Activated CD8-positive, alpha-beta T cell treated with anti-CD3 and anti-CD28 coated beads for 36 hours (primary cell): ENCODE results near the gene FANCC. TPM values are rescaled to one million over a fixed set of nuclear protein-coding genes. Genes with fewer than 3 reads are reported as not detected.

ENCODE experiments used
- ATAC-seq: fragments of 200-7000 bp; cut with Tn5 transposase; one replicate; pipeline ENCODE4 v1.10.0; 2021; ENCODE audit warnings: mild to moderate bottlenecking, moderate library complexity
- CTCF ChIA-PET: fragments of 350-600 bp; sonication (Branson Sonifier 250); formaldehyde crosslinking; loops from one replicate; lab custom pipeline; 2021; ENCODE audit warnings: antibody characterized with exemption; lab: Charles Lee
- POLR2A ChIA-PET: fragments of 350-600 bp; sonication (Branson Sonifier 250); formaldehyde crosslinking; loops from one replicate; lab custom pipeline; 2021; ENCODE audit warnings: antibody characterized with exemption; lab: Charles Lee
- DNase-seq: peaks from one replicate; pipeline ENCODE4 v3.0.0-alpha.2; 2020
- H3K27ac Mint-ChIP-seq: one replicate; pipeline ENCODE4 v1.8.0; 2021; ENCODE audit warnings: mild to moderate bottlenecking, mixed read lengths
- H3K27me3 Mint-ChIP-seq: one replicate; pipeline ENCODE4 v1.8.0; 2021; ENCODE audit warnings: mixed read lengths
- H3K36me3 Mint-ChIP-seq: one replicate; pipeline ENCODE4 v1.8.0; 2021; ENCODE audit warnings: low read depth, mixed read lengths
- H3K4me1 Mint-ChIP-seq: one replicate; pipeline ENCODE4 v1.8.0; 2021; ENCODE audit warnings: low read depth, mixed read lengths
- H3K4me3 Mint-ChIP-seq: one replicate; pipeline ENCODE4 v1.8.0; 2021; ENCODE audit warnings: mild to moderate bottlenecking, moderate library complexity, mixed read lengths
- H3K9me3 Mint-ChIP-seq: one replicate; pipeline ENCODE4 v1.8.0; 2021; ENCODE audit warnings: mixed read lengths
- CTCF ChIP-seq: fragments of 200-600 bp; IDR thresholded peaks from one replicate; pipeline ENCODE4 v1.8.0; 2022; ENCODE audit warnings: antibody characterized with exemption, mild to moderate bottlenecking
- intact Hi-C: fragments of 100-400 bp; cut with micrococcal nuclease; formaldehyde crosslinking; loops from one replicate; pipeline ENCODE4 v1.10.0; 2022
- total RNA-seq, 2 experiments: library from RNA; stranded (reverse); gene quantifications; one replicate each; pipeline ENCODE4 v1.2.3, GENCODE V29; 2021

Gene FANCC
- total RNA-seq, 2 experiments from 2014 or later, result 11.5 to 12.4 TPM

DNA sequence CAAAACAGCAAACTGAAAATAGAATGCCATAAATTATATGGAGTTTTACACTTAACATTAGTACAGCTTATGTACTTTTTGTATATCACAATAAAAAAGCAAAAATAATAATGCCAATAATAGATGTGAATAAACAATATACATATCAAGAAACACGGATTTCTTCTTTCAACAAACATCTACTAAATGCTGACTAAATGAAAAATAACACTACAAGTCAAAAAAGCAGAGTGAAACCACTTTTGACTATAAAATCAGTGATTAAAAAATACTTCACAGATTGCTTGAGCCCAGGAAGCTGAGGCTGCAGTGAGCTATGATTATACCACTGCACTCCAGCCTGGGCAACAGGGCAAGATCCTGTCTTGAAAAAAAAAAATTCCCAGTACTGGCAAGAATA lies 32.2 kb downstream of the FANCC start:
- peaks cover 13% of the 10 kb centered on the region for H3K9me3 Mint-ChIP-seq
- no peak for DNase-seq
- intact Hi-C loops, result no loop called here
- no peak overlapping the region for H3K27ac Mint-ChIP-seq
- ChIA-PET CTCF (no interaction called here), POLR2A (no interaction called here)
- H3K36me3 Mint-ChIP-seq, result peaks cover 6% of the 10 kb centered on the region
- no peak overlapping the region for H3K4me3 Mint-ChIP-seq
- TF ChIP-seq CTCF, result no peak
- peaks cover 2% of the 10 kb centered on the region for H3K4me1 Mint-ChIP-seq
- H3K27me3 Mint-ChIP-seq, result no peaks in the 10 kb centered on the region
- ATAC-seq, result no peak

DNA sequence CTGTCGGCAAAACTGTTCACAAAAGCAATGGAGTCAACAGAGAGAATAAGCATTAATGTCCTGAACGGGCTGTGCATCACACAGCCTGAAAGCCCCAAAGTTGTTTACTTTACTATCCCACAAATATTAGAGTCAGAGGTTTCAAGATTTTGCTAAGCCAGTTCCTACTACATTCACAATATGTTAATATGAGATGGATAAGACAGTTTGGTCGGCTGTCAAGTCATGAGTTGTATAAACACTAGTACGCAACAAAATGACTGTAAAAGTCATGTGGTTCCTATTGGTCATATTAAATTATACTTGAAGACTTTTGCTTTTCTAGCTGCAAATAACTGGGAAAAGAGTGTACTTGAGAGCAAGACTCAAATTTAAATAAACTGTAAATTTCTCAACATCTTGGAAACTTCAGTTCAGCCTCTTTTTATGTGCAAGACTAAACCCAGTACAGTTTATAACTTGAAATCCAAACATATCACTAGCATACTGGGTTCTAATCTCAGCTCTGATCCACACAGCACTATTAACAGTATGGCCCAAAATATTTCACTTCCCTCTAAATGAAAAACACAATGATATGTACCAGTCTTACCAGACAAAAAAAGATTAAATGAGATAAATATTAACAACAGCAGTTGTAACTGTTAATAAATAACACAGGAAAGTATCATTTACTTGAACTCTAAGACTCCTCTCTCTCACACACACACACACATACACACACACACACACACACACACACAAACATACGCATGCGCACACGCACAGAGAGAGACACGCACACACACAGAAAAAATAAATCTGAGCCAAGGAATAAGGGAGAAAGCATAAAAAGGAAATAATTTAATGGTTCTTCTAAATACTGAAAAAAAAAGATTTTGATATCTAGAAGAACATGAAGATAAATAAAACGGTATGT lies 33.1 kb downstream of the FANCC start:
- ATAC-seq, result no peak
- no peaks in the 10 kb centered on the region for H3K27me3 Mint-ChIP-seq
- no peak for DNase-seq
- CTCF ChIA-PET, result interaction anchor here (1.0 kb wide), 1 partner anchor 94 kb away, joined by 5 read pairs; no protein-coding TSS in a partner anchor
- POLR2A ChIA-PET, result no interaction called here
- TF ChIP-seq CTCF, result no peak
- peaks cover 15% of the 10 kb centered on the region for H3K9me3 Mint-ChIP-seq
- H3K4me3 Mint-ChIP-seq, result no peak overlapping the region
- H3K36me3 Mint-ChIP-seq, result peaks cover 6% of the 10 kb centered on the region
- H3K4me1 Mint-ChIP-seq, result peaks cover 2% of the 10 kb centered on the region
- intact Hi-C loops, result no loop called here
- no peak overlapping the region for H3K27ac Mint-ChIP-seq

GRCh38 chr9:95283673-95284072 lies 33.8 kb downstream of the FANCC start:
- peaks cover 2% of the 10 kb centered on the region for H3K4me1 Mint-ChIP-seq
- no peak overlapping the region for H3K4me3 Mint-ChIP-seq
- H3K27ac Mint-ChIP-seq, result no peak overlapping the region
- no peak for TF ChIP-seq CTCF
- H3K36me3 Mint-ChIP-seq, result peaks cover 6% of the 10 kb centered on the region
- ATAC-seq (no peak), DNase-seq (no peak)
- intact Hi-C loops, result no loop called here
- H3K9me3 Mint-ChIP-seq, result peaks cover 15% of the 10 kb centered on the region
- ChIA-PET POLR2A (no interaction called here), CTCF (interaction anchor here (1.0 kb wide), 1 partner anchor 94 kb away, joined by 5 read pairs; no protein-coding TSS in a partner anchor)
- H3K27me3 Mint-ChIP-seq, result no peaks in the 10 kb centered on the region

DNA sequence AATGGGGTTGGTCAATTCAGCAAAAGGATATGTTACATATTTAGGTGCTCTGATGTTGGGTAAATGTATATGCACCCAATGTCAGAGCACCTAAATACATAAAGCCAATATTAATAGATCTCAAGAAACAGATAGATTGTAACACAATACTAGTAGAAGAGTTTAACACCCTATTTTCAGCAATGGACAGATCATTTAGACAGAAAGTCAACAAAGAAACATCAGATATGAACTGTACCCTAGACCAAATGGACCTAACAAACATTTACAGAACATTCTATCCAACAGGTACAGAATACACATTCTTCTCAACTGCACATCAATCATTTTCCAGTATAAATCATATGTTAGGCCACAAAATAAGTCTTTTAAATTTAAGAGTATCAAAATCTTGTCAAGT lies 35.2 kb downstream of the FANCC start:
- Mint-ChIP-seq H3K27ac (no peak overlapping the region), H3K9me3 (peaks cover 15% of the 10 kb centered on the region), H3K4me3 (no peak overlapping the region), H3K36me3 (peaks cover 6% of the 10 kb centered on the region), H3K4me1 (no peaks in the 10 kb centered on the region), H3K27me3 (no peaks in the 10 kb centered on the region)
- ChIA-PET CTCF (no interaction called here), POLR2A (no interaction called here)
- no peak for TF ChIP-seq CTCF
- intact Hi-C loops, result no loop called here
- DNase-seq (no peak), ATAC-seq (no peak)

DNA sequence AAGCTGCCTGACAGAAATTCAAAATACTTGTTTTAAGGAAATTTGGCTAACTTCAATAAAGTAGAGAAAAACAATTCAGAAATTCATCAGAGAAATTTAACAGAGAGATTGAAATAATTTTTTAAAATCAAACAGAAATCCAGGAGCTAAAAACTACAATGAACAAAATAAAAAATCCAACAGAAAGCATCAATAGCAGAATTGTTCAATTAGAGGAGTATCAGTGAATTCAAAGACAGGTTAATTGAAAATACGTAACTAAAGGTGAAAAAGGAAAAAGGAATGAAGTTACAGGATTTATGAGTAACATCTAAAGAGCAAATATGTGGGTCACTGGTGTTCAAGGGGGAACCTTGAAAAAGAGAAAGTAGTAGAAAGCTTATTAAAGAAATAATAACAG lies 36.8 kb downstream of the FANCC start:
- no peak overlapping the region for H3K27ac Mint-ChIP-seq
- intact Hi-C loops, result no loop called here
- peaks cover 6% of the 10 kb centered on the region for H3K36me3 Mint-ChIP-seq
- no peaks in the 10 kb centered on the region for H3K27me3 Mint-ChIP-seq
- DNase-seq, result no peak
- no peak overlapping the region for H3K4me3 Mint-ChIP-seq
- ChIA-PET POLR2A (no interaction called here), CTCF (interaction anchor here (1.3 kb wide), 1 partner anchor 54 kb away, joined by 3 read pairs; no protein-coding TSS in a partner anchor)
- TF ChIP-seq CTCF, result no peak
- ATAC-seq, result no peak
- H3K9me3 Mint-ChIP-seq, result peaks cover 15% of the 10 kb centered on the region
- peaks cover 11% of the 10 kb centered on the region for H3K4me1 Mint-ChIP-seq
